Measurements from ENCODE around the gene MAP2K2. TPM values are rescaled to one million over a fixed set of nuclear protein-coding genes. Genes with fewer than 3 reads are reported as not detected.

The MAP2K2 gene
- total and polyA plus RNA-seq, 9 of the 15 experiments (the other 6 are each of a cell fraction or from before 2014, with no cell fraction given), result 1.0 to 151 (median 58.3) TPM

DNA sequence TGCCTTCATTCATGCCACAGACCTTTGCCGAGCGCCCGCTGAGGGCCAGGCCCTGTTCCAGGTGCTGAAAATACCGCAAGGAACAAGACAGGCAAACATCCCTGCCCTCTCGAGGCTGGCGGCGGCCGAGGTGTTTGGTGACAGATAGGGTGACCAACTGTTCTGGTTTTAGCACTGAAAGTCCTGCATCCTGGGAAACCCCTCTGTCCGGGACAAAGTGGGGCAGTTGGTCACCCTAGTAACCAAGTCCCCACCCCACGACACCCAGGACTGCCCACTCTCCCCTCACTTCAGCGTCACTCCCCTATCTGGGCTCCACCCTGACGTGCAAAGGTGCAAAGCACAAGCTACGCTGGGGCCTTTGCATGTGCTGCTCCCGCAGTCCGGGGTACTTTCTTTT, 74.5 kb downstream of the MAP2K2 start:
- in situ Hi-C loops (cut with MboI) (no loop called here), intact Hi-C loops (cut with micrococcal nuclease) (no loop called here)
- TSS peak; percentile 22 for BruUV-seq (replicated peaks)
- DNase-seq (ENCODE audit: extremely low read depth in 1 of 4, low spot score in 3 of 4), result no peak
- Histone ChIP-seq H3K36me3 (ENCODE audit: control insufficient read depth, insufficient read depth, low read length) (peaks cover 82% of the 10 kb centered on the region; the same call in 2 of the 3 replicates), H3K9me3 (replicated peaks; ENCODE audit: control insufficient read depth, insufficient read depth, low read depth, low read length) (no peaks in the 10 kb centered on the region), H4K20me1 (replicated peaks; ENCODE audit: control insufficient read depth, insufficient read depth, low read length) (peaks cover 42% of the 10 kb centered on the region), H3K27ac (ENCODE audit: extremely low read depth, low read depth, low read length) (no peak overlapping the region), H2AFZ (ENCODE audit: low read depth, low read length) (no peak overlapping the region), H3K4me1 (replicated peaks in 1 of 2; ENCODE audit: control insufficient read depth in 2 of 2, insufficient read depth in 2 of 2, low read length in 2 of 2) (peaks cover 0 to 46% of the 10 kb centered on the region in 2 experiments; a peak in 2 of 5 replicates), H3K9me1 (ENCODE audit: control insufficient read depth, insufficient read depth, low read length) (no peaks in the 10 kb centered on the region), H3K4me2 (ENCODE audit: insufficient read depth, low read length) (no peak overlapping the region), H3K9ac (ENCODE audit: insufficient read depth in 1 of 2, low read depth in 2 of 2, low read length in 2 of 2) (no peak overlapping the region), H3K27me3 (ENCODE audit: control insufficient read depth in 2 of 2, insufficient read depth in 2 of 2, low read length in 2 of 2) (no peaks in the 10 kb centered on the region), H3K79me2 (ENCODE audit: control insufficient read depth, insufficient read depth, low read length) (peaks cover 82% of the 10 kb centered on the region), H3K4me3 (no peak overlapping the region)
- FAIRE-seq, result no peak
- no peak for ATAC-seq
- 87% methylated on average over 14 of the region's 15 CpGs for WGBS (ENCODE audit: insufficient coverage, low coverage, missing lambda C conversion rate)
- POLR2A ChIA-PET, result interaction anchor here (0.6 to 1.4 kb wide), 2 partner anchors 9 to 30 kb away, joined by 4 read pairs; no protein-coding TSS in a partner anchor
- TF ChIP-seq, protein P1, sequence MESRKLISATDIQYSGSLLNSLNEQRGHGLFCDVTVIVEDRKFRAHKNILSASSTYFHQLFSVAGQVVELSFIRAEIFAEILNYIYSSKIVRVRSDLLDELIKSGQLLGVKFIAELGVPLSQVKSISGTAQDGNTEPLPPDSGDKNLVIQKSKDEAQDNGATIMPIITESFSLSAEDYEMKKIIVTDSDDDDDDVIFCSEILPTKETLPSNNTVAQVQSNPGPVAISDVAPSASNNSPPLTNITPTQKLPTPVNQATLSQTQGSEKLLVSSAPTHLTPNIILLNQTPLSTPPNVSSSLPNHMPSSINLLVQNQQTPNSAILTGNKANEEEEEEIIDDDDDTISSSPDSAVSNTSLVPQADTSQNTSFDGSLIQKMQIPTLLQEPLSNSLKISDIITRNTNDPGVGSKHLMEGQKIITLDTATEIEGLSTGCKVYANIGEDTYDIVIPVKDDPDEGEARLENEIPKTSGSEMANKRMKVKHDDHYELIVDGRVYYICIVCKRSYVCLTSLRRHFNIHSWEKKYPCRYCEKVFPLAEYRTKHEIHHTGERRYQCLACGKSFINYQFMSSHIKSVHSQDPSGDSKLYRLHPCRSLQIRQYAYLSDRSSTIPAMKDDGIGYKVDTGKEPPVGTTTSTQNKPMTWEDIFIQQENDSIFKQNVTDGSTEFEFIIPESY (CRISPR knock-in tag; IDR thresholded peaks at IDR 0.05), result peak; percentile 67; the same call in 1 of the 2 replicates
- TF ChIP-seq CHD4 (IDR thresholded peaks at IDR 0.05; ENCODE audit: insufficient read depth, insufficient replicate concordance, low read depth, low read length, poor library complexity, severe bottlenecking), result no peak
- peak; percentile 44; the same call in 1 of the 2 replicates for TF ChIP-seq RBFOX2 (IDR thresholded peaks at IDR 0.05; ENCODE audit: low read depth, low read length)
- CTCF ChIA-PET (ENCODE audit: low intra/inter-chr PET ratio), result no interaction called here
